Gastroesophageal sphincter (tissue), 4 donors: Measurements from ENCODE around the gene CHSY3. TPM values are rescaled to one million over a fixed set of nuclear protein-coding genes. Genes with fewer than 3 reads are reported as not detected.

Experiments used
- ATAC-seq: fragments of 150-250 bp; one replicate; pipeline ENCODE4 v1.9.1; 2016; ENCODE audit warnings: mild to moderate bottlenecking, moderate library complexity
- H3K27ac ChIP-seq, 4 donors: fragments of 200-600 bp; sonication (generic) in 3 of 4; 1 replicate in 3 of 4; 2 replicates in 1 of 4; pipeline ENCODE4 v1.5.1; 2016 to 2019
- H3K27me3 ChIP-seq: fragments of 200-600 bp; sonication (generic); one replicate; pipeline ENCODE4 v1.5.1; 2019
- H3K36me3 ChIP-seq, 2 donors: fragments of 200-600 bp; sonication (generic); one replicate each; pipeline ENCODE4 v1.5.1; 2019; ENCODE audit warnings: control low read depth in 1 of 2
- H3K4me1 ChIP-seq, 3 donors: fragments of 200-600 bp; sonication (generic); 1 replicate in 2 of 3; 2 replicates in 1 of 3; pipeline ENCODE4 v1.5.1; 2016 to 2019; ENCODE audit warnings: control low read depth in 2 of 3
- H3K4me3 ChIP-seq, 2 donors: fragments of 200-600 bp; sonication (generic); one replicate each; pipeline ENCODE4 v1.5.1; 2019; ENCODE audit warnings: mild to moderate bottlenecking in 1 of 2, moderate library complexity in 1 of 2
- H3K9me3 ChIP-seq, 3 donors: fragments of 200-600 bp; sonication (generic); one replicate each; pipeline ENCODE4 v1.5.1; 2017 to 2019; ENCODE audit warnings: control low read depth in 2 of 3
- CTCF ChIP-seq, 4 experiments: fragments of 200-600 bp in 2 of 4; fragments of 450-650 bp in 2 of 4; sonication (generic) in 1 of 4; IDR thresholded peaks; one replicate each; pipeline ENCODE4 v1.5.1; 2017 to 2019; ENCODE audit warnings: antibody characterized with exemption in 4 of 4, mild to moderate bottlenecking in 2 of 4, moderate library complexity in 2 of 4
- EP300 ChIP-seq: sonication (generic); formaldehyde crosslinking; IDR thresholded peaks from one replicate; pipeline ENCODE4 v1.6.1; 2017; ENCODE audit warnings: antibody characterized with exemption, mild to moderate bottlenecking
- POLR2A ChIP-seq, 2 donors: fragments of 450-650 bp; IDR thresholded peaks; one replicate each; pipeline ENCODE4 v1.6.1; 2017; ENCODE audit warnings: antibody characterized with exemption in 2 of 2, mild to moderate bottlenecking in 2 of 2, moderate library complexity in 1 of 2
- POLR2AphosphoS5 ChIP-seq: sonication (generic); formaldehyde crosslinking; IDR thresholded peaks from one replicate; pipeline ENCODE4 v1.6.1; 2017; ENCODE audit warnings: antibody characterized with exemption
- WGBS, 2 donors: methylation state at CpG; one replicate each; pipeline ENCODE4 v1.1.5; 2018; ENCODE audit warnings: low coverage in 1 of 2; 5-methylcytosine and 5-hydroxymethylcytosine counted together
- total RNA-seq, 4 donors: library from RNA; depleted of rRNA; stranded (reverse); fragments of >200 nt; gene quantifications; one replicate each; pipeline ENCODE4 v1.1.0, GENCODE V29; 2016

CHSY3 gene
- total RNA-seq, 4 donors from 2014 or later = 0.78 to 3.4 (median 2.8) TPM

DNA sequence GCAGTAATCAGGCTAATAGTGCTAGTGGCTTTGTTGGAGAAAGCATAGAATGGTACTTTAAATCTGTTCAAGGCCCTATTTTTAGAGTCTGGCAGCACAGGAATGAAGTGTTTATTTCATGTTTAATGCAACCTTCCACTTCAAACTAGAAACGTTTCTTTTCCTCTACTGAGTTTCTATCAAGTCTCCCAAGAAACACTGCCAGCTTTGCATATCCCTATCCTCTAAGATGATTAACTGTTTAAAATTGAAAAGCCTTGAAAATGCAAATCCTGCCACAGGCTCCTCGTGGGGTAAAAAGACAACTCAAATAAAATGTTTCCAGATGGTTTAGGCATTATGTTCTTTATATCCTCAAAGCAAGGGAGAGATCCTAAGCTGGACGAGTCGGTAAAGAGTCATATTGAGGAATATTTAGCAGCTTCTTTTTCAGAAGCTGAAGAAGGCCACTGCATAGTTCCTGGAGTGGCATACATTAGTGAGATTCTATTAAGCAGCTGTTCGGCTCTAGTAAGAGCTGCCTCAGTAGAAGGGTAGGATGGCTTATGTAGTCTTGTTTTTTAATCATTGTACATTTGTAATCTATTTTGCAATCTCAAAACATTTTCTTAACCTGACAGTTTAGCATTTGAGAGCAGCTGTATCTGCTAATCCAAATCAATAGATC, 251.2 kb downstream of the CHSY3 start:
- Histone ChIP-seq H3K27ac (peak overlapping the region in 1 of 4 donors; percentile 38), H3K4me3 (no peak overlapping the region), H3K36me3 (no peaks in the 10 kb centered on the region), H3K9me3 (no peaks in the 10 kb centered on the region), H3K4me1 (peaks cover 0 to 17% (median 6%) of the 10 kb centered on the region in 3 donors), H3K27me3 (no peaks in the 10 kb centered on the region)
- 13 to 17% methylated on average over 5 of the region's 5 CpGs for WGBS, 2 donors
- no peak for ATAC-seq
- TF ChIP-seq EP300 (no peak), POLR2AphosphoS5 (no peak), POLR2A (IDR thresholded peaks at IDR 0.05) (no peak), CTCF (IDR thresholded peaks at IDR 0.05) (no peak)

DNA sequence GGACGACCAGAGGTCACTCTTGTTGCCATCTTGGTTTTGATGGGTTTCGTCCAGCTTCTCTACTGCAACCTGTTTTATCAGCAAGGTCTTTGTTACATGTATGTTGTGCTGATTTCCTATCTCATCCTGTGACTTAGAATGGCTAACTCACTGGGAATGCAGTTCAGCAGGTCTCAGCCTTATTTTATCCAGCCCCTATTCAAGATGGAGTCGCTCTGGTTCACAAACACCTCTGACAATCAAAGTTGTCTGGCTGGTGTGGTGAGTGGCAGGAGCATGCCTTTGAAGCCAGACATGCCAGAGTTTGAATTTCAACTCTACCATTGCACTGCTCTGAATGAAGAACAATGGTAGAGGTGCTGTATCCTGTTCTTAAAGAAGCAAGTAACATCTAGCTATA, 253.8 kb downstream of the CHSY3 start:
- H3K9me3 ChIP-seq = no peaks in the 10 kb centered on the region
- H3K4me3 ChIP-seq = no peak overlapping the region
- no peak for ATAC-seq
- TF ChIP-seq POLR2AphosphoS5 (no peak), EP300 (no peak), POLR2A (IDR thresholded peaks at IDR 0.05) (no peak), CTCF (IDR thresholded peaks at IDR 0.05) (no peak)
- 97% methylated on average over 3 of the region's 3 CpGs for WGBS, 2 donors
- H3K27ac ChIP-seq = no peak overlapping the region
- H3K36me3 ChIP-seq = no peaks in the 10 kb centered on the region
- no peaks in the 10 kb centered on the region for H3K27me3 ChIP-seq
- peaks cover 0 to 17% (median 6%) of the 10 kb centered on the region in 3 donors for H3K4me1 ChIP-seq

DNA sequence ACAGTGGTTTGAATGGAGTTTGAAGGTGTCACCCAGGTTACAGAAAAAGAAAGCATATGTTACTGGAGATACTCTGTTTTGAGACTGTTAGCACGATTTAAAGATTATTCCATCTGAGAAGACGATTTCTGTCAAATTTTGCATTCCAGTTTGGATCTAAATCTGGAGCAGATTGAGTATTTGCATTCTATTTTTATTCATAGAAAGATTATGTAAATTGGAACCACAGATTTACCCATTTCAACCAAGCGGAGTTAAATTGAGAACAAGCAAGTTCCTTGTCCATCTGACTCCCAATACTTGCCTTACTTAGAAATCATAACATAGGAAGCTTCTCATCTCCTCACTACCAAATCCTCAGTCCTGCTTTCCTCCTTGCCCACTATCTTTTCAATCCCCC, 255.7 kb downstream of the CHSY3 start:
- no peak for ATAC-seq
- Histone ChIP-seq H3K36me3 (no peaks in the 10 kb centered on the region), H3K4me1 (peaks cover 0 to 14% (median 6%) of the 10 kb centered on the region in 3 donors), H3K9me3 (no peaks in the 10 kb centered on the region), H3K27ac (no peak overlapping the region), H3K4me3 (no peak overlapping the region), H3K27me3 (no peaks in the 10 kb centered on the region)
- 86 to 93% methylated on average over 3 of the region's 3 CpGs for WGBS, 2 donors
- TF ChIP-seq POLR2A (IDR thresholded peaks at IDR 0.05) (no peak), EP300 (no peak), POLR2AphosphoS5 (no peak), CTCF (IDR thresholded peaks at IDR 0.05) (no peak)

DNA sequence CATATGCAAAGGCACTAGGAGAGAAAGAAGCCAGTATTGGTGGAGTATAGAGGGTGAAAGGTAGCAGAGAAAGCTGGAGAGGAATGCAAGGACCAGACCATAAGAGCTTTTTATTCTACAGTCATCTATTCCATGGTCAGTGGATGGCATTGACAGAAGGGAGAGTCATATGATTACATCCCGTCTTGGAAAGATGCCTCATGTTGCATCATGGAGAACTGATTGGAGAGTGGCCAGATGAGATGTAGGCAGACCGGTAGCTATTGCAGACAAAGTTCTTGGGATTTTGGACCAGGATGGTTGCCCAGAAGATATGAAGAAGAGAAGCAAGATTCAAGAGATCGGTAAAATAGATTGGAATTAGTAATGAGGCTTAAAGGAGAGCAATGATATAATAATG, 260.7 kb downstream of the CHSY3 start:
- H3K36me3 ChIP-seq = no peaks in the 10 kb centered on the region
- TF ChIP-seq CTCF (IDR thresholded peaks at IDR 0.05) (no peak), POLR2AphosphoS5 (no peak), POLR2A (IDR thresholded peaks at IDR 0.05) (no peak), EP300 (no peak)
- H3K27ac ChIP-seq = no peak overlapping the region
- no peaks in the 10 kb centered on the region for H3K4me1 ChIP-seq
- H3K27me3 ChIP-seq = no peaks in the 10 kb centered on the region
- ATAC-seq = no peak
- 82 to 88% methylated on average over 2 to 3 of the region's 3 CpGs for WGBS, 2 donors
- H3K4me3 ChIP-seq = no peak overlapping the region
- H3K9me3 ChIP-seq = no peaks in the 10 kb centered on the region

DNA sequence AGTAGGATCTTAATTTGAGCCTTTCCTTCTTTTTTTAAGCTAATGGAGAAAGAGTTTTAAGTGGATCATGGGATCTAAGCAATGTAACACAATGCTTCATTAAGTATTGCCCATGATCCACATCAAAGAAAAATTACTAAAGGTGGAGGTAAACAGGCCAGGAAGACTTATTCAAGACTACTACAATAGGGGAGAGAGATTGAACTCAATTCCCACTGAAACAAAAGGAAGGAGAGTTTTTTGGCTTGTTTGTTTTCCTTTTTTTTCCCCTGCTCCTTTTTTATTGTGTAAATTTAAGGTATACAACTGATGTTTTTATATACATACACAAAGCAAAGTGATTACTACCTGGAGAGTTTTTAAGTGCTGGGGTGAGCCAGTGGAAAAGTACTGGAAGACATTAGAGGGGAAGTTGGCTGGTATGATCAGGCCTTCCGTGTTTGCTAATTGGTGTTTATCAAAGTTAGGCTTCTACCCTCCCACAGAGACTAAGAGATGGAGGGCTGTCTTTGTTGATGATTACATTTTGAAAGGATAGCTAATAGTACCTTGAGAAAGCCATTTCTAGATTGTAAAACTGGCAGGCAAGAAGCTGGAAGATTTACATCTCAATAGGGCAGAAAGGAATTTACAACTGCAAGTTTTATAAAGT, 262.7 kb downstream of the CHSY3 start:
- no peaks in the 10 kb centered on the region for H3K27me3 ChIP-seq
- H3K4me1 ChIP-seq = no peaks in the 10 kb centered on the region
- WGBS, 2 donors = 75 to 85% methylated on average over 1 of the region's 1 CpG
- H3K27ac ChIP-seq = no peak overlapping the region
- no peak for TF ChIP-seq POLR2A (IDR thresholded peaks at IDR 0.05)
- no peak for TF ChIP-seq CTCF (IDR thresholded peaks at IDR 0.05)
- TF ChIP-seq EP300 = no peak
- no peak for TF ChIP-seq POLR2AphosphoS5
- no peaks in the 10 kb centered on the region for H3K36me3 ChIP-seq
- no peaks in the 10 kb centered on the region for H3K9me3 ChIP-seq
- H3K4me3 ChIP-seq = no peak overlapping the region
- no peak for ATAC-seq
